MM.1S (cell line): ENCODE measurements around the gene SPOCK1.

Experiments
- EZH2 ChIP-seq: fragments of 300-600 bp; sonication (generic); optimal IDR thresholded peaks from 2 replicates; pipeline ENCODE3; 2017; ENCODE audit warnings: low read depth, mild to moderate bottlenecking, antibody characterized with exemption, low read length, mixed read lengths
- TF ChIP-seq, protein P1 (sequence below): fragments of 300-600 bp; sonication (generic); IDR thresholded peaks from 2 replicates; pipeline ENCODE4 v1.5.1; 2016; ENCODE audit warnings: antibody characterized with exemption, low read length, mixed read lengths

DNA sequence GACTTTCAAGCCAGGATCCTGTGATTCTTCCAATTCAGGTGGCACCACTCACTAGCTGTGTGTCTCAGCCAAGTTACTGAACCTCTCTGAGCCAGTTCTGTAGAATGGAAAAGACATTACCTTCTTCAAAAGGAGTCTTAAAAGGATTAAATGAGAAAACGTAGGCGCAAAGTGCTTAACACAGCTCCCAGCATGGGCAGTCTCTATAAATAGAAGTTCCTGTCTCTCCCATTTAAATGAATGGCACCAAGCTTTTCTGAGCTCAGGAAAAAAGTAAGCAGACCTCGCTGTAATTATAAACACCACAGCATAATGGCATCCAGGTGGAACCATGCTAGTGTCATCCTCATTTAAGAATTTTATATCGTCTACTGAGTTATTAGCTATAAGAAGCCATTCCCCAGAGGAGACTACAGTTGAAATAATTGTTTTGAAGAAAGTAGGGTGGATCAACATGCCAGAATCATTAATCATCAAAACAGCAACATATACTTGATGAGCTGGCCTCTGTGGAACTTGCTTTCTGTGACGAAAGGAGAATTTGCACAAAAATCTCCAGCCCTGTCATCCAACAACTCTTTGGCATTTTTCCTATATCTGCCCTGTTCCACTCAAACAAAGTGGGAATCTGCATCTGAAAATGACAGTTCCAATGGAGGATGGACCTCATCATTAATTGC is 188.9 kb downstream of the SPOCK1 start:
- TF ChIP-seq, protein P1, sequence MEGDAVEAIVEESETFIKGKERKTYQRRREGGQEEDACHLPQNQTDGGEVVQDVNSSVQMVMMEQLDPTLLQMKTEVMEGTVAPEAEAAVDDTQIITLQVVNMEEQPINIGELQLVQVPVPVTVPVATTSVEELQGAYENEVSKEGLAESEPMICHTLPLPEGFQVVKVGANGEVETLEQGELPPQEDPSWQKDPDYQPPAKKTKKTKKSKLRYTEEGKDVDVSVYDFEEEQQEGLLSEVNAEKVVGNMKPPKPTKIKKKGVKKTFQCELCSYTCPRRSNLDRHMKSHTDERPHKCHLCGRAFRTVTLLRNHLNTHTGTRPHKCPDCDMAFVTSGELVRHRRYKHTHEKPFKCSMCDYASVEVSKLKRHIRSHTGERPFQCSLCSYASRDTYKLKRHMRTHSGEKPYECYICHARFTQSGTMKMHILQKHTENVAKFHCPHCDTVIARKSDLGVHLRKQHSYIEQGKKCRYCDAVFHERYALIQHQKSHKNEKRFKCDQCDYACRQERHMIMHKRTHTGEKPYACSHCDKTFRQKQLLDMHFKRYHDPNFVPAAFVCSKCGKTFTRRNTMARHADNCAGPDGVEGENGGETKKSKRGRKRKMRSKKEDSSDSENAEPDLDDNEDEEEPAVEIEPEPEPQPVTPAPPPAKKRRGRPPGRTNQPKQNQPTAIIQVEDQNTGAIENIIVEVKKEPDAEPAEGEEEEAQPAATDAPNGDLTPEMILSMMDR: no peak
- no peak for TF ChIP-seq EZH2
